OCI-M2 (cell line): Measurements from ENCODE around the gene DYRK2.

Experiments
- DNase-seq: peaks from one replicate; lab custom pipeline; 2025; ENCODE audit not compliant: unreplicated experiment; lab: John Stamatoyannopoulos, UW

DYRK2 gene

DNA sequence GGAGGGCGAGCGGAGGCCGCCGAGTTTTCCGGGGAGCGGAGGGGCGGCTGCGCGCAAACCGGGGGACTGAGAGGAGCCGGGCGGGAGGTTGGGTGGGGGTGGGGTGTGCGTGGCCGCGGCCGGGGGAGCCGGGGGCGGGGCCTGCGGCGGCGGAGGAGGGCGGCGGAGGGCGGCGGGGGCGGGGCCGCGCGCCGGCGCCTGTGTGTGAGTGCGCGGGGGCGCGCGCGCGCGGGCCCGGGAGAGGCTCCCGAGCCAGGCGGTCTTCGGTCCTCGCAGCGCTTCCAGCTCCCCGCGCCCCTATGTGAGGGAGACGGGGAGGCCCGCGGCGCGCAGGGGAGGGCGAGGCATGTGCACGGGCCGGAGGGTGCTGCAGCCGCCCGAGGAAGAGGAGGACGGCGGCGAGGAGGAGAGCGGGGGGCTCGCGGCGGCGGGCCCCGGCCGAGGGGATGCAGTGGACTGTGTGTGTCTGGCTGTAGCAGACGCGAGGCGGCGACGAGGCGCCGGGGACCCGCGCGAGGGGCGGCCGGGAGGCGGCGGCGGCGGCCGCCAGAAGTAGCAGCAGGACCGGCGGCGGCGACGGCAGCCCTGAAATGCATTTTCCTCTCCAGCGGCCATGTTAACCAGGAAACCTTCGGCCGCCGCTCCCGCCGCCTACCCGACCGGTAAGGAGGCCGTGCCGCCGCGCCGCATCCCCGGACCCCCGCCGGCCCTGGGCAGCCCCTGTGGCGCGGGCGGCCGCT, at the start of gene DYRK2:
Gene DYRK2 (plus strand): TSS at position 225 of the 740 bp plus-strand sequence. CDS start 389 bp downstream, at position 614.
- no peak for DNase-seq

DNA sequence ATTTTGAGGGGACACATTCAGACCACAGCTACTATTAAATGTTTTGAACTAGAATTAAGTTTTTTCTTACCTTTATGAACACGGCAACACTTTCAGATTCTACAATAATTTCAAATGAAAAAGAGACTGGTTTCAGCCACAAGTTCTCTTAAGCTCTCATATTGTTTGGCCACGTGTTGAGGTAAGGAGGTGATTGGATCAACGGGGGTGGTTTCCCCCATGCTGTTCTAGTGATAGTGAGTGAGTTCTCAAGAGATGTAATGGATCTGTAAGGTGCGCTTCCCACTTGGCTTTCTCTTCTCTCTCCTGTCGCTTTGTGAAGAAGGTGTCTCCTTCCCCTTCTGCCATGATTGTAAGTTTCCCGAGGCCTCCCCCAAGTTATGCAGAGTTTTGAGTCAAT, 48.9 kb upstream of the DYRK2 start:
- DNase-seq = no peak

DNA sequence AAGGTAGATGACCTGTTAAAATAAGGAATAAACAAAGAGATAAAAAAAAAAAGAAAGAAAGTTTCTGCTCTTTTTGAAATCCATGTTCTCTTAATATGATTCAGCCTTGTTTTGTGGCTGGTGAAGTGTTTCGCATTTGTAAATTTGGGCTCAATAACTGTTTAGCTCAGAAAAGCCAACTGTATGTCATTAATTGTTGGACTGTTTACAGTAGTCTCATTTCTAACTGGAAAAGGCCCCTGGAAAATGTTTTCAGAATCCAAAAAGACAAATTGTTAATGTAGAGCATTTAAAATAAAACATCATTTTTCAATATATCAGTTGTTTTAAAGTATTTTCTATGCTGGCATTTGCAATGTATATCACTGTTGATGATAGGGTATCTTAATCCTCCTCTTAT, 47.4 kb upstream of the DYRK2 start:
- no peak for DNase-seq

DNA sequence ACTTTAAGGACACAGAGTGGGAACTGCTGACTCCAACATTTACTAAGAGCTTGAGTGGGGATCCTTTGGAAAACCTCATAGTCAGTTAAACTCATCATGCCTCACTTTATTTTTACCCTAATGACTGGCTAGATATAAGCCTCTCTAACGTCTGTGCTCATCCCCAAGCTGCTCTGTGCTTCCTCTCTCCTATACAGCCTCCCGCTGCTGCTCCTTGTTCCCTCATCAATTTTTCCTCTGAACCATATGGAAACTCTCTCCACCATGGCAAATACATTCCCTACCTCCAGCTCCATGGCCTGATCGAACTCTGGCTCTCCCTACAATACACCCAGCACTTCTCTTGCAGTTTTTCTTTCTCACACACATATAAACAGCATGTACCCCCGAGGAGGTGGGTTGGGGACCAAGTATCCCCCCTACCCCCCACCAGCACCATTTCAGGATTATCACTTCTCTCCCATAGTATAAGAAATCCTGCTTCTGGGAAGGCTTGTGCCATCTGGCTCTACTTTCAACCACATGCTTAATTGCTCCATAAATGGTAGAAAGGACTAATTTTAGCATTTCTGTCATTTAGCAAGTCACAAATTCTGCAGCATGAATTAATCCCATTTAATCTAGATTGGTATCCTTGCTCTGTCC, 39.2 kb upstream of the DYRK2 start:
- no peak for DNase-seq

DNA sequence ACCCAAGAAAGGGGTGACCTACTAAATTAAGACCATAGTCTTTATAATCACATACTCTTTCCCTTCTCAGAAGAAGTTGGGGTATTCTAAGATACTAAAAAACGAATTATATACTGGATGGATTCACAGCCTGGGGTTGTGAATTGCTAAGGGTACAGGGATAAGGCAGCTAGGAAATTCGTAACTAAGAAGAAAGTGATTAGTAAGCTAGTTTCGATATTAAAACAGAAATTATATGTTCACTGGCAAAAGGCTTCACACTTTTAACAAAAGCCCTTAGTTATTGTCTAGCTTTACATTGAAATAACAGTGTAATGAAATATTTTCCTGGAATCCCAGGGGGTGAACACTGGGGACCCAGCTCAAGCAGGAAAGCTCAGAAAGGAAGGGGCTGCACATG, 35.5 kb upstream of the DYRK2 start:
- DNase-seq = no peak

DNA sequence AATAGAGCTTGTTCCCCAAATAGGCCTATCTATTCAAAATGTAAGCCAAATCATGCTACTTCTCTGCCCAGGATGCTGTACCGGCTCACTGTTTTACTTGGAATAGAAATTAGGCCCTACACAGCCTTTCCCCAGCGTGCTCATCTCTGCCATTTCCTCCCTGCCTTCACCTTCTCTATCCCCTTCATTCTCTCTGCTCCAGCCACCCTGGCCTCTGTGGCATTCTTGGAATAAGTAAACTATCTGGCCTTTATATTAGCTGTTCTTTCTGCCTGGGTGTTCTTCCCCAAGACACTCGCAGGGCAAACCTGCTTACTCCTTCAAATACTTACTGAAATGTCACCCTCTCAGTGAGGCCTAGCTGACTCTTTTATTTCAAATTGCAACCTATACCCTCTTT, 30.9 kb upstream of the DYRK2 start:
- no peak for DNase-seq

DNA sequence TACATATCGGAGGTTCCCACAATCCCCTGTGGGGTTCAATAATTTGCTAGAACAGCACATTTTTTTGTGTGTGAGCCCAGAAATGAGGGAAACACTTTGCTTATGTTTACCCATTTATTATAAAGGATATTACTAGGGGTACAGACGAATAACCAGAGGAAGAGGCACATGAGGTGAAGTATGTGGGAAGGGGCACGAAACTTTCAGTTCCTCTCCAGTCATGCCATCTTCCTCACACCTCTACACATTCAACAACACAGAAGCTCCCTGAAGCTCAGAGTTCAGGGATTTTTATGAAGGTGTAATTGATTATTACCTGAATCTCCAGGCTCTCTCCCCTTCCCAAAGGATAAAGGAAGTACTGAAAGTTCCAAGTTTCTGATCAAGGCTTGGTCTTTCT, 30.2 kb upstream of the DYRK2 start:
- no peak for DNase-seq

DNA sequence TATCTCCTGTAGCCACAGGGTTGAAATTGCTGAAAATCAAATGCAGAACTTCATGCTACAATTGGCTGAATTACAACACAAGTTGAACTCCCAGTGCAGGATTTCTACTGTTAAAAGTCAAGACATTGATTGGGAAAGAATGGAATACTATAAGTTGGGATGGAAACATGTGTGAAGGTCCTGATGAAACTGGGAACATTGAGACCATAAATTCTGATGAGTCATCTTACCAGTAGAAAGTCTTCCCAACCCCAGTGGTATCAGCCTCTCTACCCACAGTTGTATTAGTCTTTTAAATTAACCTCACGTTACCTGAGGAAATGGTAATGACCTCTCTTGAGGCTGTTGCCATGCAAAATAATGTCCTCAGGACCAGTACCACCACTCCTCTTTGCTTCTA, 27.4 kb upstream of the DYRK2 start:
- DNase-seq = no peak

DNA sequence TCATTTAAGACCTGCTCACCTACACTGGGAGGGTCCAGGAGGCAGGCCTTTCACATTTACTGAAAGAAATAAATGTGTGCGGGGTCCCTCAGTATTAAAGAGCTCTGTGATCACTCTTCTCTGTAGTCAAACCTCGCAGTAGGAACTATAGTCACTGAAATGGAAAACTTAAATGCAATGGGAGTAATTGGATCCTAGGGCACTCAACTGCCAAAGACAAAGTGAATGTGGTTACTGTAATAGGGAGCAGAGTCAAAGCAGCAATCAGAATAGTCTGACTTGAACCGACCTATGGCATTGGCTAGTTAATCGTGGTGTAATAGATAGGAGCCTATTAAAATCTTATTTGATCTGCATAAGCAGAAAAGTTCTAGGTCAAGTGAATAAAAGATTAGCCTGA, 26.6 kb upstream of the DYRK2 start:
- DNase-seq = no peak

DNA sequence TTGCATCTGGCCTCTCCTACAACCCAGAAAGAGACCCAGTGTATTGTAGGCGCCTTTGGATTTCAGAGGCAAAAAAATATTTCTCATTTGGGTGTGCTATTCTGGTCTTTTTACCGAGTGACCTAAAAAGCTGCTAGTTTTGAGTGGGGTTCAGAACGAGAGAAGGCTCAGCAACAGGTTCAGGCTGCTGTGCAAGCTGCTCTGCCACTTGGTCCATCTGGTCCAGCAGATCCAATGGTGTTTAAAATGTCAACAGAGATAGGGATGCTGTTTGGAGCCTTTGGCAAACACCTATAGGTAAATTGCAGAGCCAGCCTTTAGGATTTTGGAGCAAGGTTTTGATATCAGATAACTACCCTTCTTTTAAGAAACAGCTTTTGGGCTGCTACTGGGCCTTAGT, 25.3 kb upstream of the DYRK2 start:
- no peak for DNase-seq

DNA sequence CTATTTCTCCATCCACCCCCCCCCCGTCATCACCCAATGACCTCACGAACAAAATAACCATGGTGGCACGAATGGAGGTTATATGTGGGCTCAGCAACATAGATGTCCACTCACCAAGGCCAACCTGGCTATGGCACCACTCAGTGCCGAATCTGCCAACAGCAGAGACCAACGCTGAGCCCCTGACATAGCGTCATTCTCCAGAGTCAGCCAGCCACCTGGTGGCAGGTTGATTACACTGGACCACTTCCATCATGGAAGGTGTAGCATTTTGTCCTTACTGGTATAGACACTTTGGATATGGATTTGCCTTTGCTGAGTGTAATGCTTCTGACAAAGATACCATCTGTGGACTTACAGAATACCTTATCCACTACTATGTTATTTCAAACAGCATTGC, 24.2 kb upstream of the DYRK2 start:
- DNase-seq = no peak

DNA sequence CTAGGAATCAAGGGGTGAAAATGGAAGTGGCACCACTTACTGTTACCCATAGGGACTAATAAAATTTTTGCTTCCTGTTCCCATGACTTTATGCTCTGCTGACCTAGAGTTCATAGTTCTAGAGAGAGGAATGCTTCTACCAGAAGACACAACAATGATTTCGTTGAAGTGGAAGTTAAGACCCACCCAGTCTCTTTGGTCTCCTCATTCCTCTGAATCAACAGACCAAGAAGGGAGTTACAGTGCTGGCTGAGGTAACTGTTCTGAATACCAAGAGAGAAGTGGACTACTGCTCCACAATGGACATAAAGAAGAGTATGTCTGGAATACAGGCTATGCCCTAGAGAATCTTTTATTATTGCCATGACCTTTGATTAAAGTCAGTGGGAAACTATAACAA, 23.5 kb upstream of the DYRK2 start:
- no peak for DNase-seq

DNA sequence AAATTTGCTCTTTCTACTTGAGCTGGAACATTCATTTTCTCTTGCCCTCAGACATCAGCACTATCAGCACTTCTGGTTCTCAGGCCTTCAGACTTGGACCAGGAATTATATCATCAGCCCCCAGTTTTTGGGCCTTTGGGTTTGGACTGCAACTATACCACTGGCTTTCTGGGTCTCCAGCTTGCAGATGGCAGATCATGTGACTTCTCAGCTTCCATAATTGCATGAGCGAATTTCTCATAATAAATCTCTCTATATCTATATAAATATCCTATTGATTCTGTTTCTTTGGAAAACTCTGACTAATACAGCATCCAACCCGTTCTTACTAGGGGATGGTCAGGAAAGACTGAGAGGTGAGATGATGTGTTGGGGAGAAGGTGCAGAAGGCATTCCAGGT, 22.4 kb upstream of the DYRK2 start:
- no peak for DNase-seq

DNA sequence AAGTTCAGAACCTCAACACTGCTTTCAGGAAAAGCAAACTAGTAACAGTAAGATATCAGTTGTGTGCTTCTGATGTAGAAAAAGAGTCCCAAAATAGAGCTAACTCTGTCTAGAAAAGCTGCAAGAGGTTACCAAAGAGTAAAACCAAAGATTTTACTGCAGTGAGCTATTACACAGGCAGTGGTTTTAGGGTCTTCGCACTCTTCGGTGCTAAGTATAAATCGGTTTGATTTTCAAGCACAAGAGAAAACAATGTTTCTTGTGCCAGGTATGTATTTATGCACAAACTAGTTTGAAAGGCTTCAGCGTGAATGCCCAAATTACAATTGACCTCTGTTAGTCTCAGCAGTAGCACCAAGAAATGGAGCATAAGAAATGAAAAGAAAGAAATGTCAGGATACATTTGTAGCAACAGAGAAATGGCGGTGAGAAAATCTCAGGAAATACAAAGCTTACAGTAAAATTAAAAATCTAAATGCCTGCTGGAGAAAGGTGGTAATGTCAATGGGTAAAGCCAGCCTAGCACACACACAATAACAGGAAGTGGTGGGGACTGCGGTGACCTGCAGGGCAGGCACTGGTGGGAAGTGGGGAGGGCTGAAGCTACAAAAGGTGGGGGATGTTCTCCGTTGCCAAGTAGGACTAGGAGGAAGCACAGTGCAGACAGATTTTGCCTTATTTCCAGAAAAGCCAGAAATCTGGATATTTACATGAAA, 18.0 kb upstream of the DYRK2 start:
- no peak for DNase-seq

DNA sequence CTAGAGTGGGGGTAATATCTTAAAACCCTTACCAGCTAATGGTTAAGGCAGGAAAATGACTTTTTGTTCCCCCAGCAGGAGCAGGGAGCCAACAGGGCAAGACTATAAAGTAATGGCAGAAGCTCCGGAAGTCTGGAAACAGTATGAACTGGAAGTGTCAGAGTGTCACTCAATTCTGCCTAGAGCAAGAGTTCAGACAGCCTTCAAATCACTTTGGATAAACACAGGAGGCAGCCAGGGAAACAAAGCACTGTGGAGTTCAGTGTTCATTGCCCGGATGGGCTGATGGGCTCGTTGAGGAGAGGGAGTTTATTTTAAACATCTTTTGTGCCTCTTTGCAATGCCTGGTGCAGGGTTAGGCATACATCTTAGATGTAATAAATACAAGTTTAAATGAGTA, 16.5 kb upstream of the DYRK2 start:
- DNase-seq = no peak

DNA sequence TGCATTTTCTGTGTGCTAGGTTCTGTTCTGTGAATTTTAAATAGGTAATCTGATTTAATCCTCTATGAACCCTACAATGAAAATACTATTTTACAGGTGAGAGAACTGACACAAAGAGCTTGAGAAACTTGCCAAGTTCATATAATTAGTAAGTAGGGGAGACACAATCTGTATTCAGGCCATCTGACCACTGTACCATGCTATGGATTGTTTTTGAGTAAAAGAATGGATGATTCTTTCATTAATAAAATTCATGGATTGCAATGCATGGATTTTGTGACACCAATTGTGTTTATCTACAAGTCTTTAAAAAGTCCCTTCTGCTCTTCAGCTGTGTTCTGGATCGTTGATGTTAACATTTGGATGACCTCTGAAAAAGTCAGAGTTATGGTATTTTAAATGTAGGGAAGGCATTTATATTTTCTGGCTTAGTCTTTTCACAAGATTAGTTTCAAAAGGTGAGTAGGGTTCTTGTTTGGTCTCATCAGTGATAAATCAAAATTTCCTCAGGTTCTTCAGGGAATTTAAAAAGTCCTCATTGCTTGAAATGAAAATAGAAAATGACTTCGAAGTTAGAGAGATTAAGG, 15.4 kb upstream of the DYRK2 start:
- DNase-seq = no peak

DNA sequence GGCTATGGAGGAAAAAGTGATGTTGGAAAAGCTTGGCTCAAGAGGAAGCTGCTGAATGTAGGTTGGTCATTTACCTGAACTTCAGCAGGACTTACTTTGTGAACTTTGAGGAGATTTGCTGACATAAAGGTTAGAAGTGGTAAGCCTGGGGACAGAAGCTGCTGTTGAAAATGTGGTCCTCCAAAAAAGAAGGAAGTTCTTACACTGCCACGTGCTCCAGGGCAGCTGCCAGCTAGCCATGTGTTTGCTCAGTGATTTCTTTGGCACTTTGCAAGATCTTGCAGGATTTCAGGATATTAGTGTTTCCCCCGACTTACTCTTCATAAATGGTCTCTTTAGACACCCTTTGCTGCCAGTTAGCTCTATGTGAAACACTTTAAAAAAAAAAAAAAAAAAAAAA, 14.8 kb upstream of the DYRK2 start:
- DNase-seq = no peak

DNA sequence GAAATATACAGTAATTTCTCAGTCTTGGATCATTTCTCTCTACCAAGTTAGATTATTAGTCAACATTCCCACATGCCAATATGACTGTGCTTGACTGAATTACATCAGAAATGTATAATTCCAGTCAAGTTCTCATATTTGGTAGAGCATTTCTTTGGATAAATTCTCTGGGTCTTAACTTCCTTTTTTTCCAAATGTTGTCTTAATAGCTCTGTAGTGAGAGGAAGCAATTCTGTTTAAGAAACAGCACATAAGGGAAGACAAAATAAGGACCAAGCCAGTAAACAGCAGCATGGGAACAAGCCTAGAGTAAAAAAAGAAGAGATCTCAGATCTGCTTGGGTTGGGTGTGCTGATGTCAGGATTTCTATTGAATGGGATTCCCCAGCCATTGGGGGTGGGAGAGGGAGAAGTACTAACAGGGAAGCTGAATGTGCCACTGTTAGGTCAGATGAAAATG, 14.2 kb upstream of the DYRK2 start:
- no peak for DNase-seq

DNA sequence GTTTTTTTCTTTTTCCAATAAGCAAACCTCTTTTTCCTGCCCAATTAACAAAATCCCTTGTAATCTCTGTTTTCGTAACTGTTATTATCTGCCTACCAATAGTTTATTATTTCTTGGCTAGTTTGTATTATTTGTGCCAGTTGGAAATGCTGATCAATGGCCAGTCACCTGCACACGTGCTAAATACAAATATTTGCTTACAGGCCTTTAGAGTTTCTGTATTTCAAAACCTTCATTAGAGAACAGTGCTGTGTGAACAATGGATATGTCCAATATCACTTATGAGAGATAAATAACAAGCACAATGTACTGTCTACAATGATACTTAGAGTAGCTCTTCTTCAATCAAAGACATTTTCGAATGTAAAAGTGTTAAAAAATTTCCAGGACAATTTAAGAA, 10.8 kb upstream of the DYRK2 start:
- DNase-seq = no peak

DNA sequence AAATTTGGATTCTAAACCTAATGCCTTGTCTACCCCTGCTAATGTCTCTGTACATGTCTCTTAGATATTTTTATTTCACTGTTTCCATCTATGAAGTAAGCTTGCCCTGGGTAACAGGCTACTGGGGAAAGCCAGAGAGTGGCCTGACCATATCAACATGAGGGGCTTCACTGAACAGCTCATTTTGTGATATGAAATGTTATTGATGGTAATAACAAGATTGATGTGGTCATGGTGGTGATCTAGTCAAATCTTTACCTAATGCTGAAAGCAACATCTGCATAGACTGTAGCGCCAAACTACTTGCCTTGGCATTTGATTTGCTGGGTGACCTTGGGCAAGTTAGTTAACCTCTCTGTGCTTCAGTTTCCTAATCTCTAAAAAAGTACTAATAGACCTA, 9.9 kb upstream of the DYRK2 start:
- no peak for DNase-seq

DNA sequence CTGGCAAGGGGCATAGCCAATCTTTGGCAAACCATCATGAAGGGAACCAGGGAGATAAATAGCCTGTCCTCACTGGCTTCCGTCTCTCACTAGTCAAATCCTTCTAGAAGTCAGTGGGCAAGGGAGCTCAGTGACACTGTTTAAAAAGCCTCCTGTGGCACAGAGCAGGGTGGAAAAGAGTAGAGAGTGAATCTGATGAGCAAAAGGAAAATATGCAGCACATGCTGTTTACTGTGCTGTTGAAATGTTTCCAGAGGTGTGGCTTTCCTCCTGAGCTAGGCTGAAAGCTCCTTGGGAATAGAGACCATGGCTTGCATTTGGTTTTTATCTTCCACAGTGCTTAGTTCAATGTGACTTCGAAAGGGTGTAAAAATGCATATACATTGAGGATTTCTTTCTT, 7.7 kb upstream of the DYRK2 start:
- DNase-seq = no peak

DNA sequence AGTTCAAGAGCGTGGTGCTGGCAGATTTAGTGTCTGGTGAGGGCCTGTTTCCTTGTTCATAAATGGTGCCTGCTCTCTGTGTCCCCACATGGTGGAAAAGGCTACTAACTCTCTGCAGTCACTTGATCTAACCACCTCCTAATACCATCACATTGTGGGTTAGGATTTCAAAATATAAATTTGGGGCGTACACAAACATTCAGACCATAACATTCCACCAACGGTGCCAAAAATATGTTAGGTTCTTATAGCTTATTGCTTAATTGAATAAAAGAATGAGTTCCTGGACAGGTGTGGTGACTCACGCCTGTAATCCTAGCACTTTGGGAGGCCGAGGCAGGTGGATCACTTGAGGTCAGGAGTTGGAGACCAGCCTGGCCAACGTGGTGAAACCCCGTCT, 3.4 kb upstream of the DYRK2 start:
- DNase-seq = no peak
